ENCODE results near the gene ZP2. TPM values are rescaled to one million over a fixed set of nuclear protein-coding genes. Genes with fewer than 3 reads are reported as not detected.
"Not testable (repeated sequence)": the region's sequence is repeated elsewhere in the genome, so short reads cannot be mapped to it uniquely, and the experiment has no call there.

Gene ZP2
- total RNA-seq, 1 experiment from 2014 or later, result not detected

GRCh38 chr16:21179126-21179982 lies 32.0 kb downstream of the ZP2 start:
- Histone ChIP-seq H3K4me2 (no peak overlapping the region), H3K27me3 (ENCODE audit: insufficient read depth, low read depth) (no peaks in the 10 kb centered on the region), H4K20me1 (ENCODE audit: insufficient read depth) (no peaks in the 10 kb centered on the region), H3K4me1 (replicated peaks; ENCODE audit: insufficient read depth) (no peaks in the 10 kb centered on the region), H3F3A (ENCODE audit: insufficient read depth, low read depth) (peaks cover 4% of the 10 kb centered on the region; the same call in 1 of the 2 replicates), H3K27ac (no peak overlapping the region), H3K4me3 (no peak overlapping the region), H3K79me2 (ENCODE audit: low read depth) (no peaks in the 10 kb centered on the region), H3K9me3 (ENCODE audit: insufficient read depth, low read depth) (no peaks in the 10 kb centered on the region), H3K9me2 (ENCODE audit: insufficient read depth) (no peaks in the 10 kb centered on the region), H3K36me3 (ENCODE audit: low read depth) (peaks cover 43% of the 10 kb centered on the region; the same call in 1 of the 2 replicates), H2AFZ (no peak overlapping the region)
- ChIA-PET POLR2A (ENCODE audit: unreplicated experiment) (no interaction called here), CTCF (interaction anchor here (0.6 kb wide), 1 partner anchor 836 kb away, joined by 5 read pairs; no protein-coding TSS in a partner anchor)
- intact Hi-C loops (cut with micrococcal nuclease; ENCODE audit: unreplicated experiment), result no loop called here
- TF ChIP-seq EZH2 (IDR thresholded peaks at IDR 0.05; ENCODE audit: low read depth) (no peak), CTCF (conservative IDR thresholded peaks at IDR 0.05) (no peak)
- no peak for DNase-seq
- no TSS peak for BruUV-seq (replicated peaks)

GRCh38 chr16:21175397-21175796 lies 36.0 kb downstream of the ZP2 start:
- TF ChIP-seq CTCF (conservative IDR thresholded peaks at IDR 0.05) (no peak), EZH2 (IDR thresholded peaks at IDR 0.05; ENCODE audit: low read depth) (no peak)
- H3K4me3 ChIP-seq, result no peak overlapping the region
- no peaks in the 10 kb centered on the region for H3K9me3 ChIP-seq (ENCODE audit: insufficient read depth, low read depth)
- BruUV-seq (replicated peaks), result no TSS peak
- no peak overlapping the region for H3K4me2 ChIP-seq
- DNase-seq, result no peak
- no peaks in the 10 kb centered on the region for H3K27me3 ChIP-seq (ENCODE audit: insufficient read depth, low read depth)
- ChIA-PET POLR2A (ENCODE audit: unreplicated experiment) (no interaction called here), CTCF (no interaction called here)
- H4K20me1 ChIP-seq (ENCODE audit: insufficient read depth), result no peaks in the 10 kb centered on the region
- intact Hi-C loops (cut with micrococcal nuclease; ENCODE audit: unreplicated experiment), result no loop called here
- no peak overlapping the region for H3K27ac ChIP-seq
- peaks cover 42% of the 10 kb centered on the region for H3K36me3 ChIP-seq (ENCODE audit: low read depth)
- no peaks in the 10 kb centered on the region for H3K9me2 ChIP-seq (ENCODE audit: insufficient read depth)
- H3F3A ChIP-seq (ENCODE audit: insufficient read depth, low read depth), result no peaks in the 10 kb centered on the region
- no peaks in the 10 kb centered on the region for H3K4me1 ChIP-seq (replicated peaks; ENCODE audit: insufficient read depth)
- H3K79me2 ChIP-seq (ENCODE audit: low read depth), result no peaks in the 10 kb centered on the region
- no peak overlapping the region for H2AFZ ChIP-seq

- no TSS peak for BruUV-seq (replicated peaks)
- H4K20me1 ChIP-seq (ENCODE audit: insufficient read depth), result no peaks in the 10 kb centered on the region
Measured at GRCh38 chr16:21172650-21173049, 38.7 kb downstream of the ZP2 start.

GRCh38 chr16:21170116-21170515 lies 41.3 kb downstream of the ZP2 start:
- H3F3A ChIP-seq (ENCODE audit: insufficient read depth, low read depth); H3K9me2 ChIP-seq (ENCODE audit: insufficient read depth); H3K79me2 ChIP-seq (ENCODE audit: low read depth); intact Hi-C loops (cut with micrococcal nuclease; ENCODE audit: unreplicated experiment); H3K4me2 ChIP-seq; H3K9me3 ChIP-seq (ENCODE audit: insufficient read depth, low read depth); POLR2A ChIA-PET (ENCODE audit: unreplicated experiment); H4K20me1 ChIP-seq (ENCODE audit: insufficient read depth); CTCF ChIA-PET; DNase-seq; H2AFZ ChIP-seq; H3K27me3 ChIP-seq (ENCODE audit: insufficient read depth, low read depth); H3K27ac ChIP-seq; BruUV-seq (replicated peaks); H3K4me1 ChIP-seq (replicated peaks; ENCODE audit: insufficient read depth); H3K4me3 ChIP-seq: not testable (repeated sequence)
- H3K36me3 ChIP-seq (ENCODE audit: low read depth), result peaks cover 28% of the 10 kb centered on the region

More at GRCh38 chr16:21172650-21173049, 38.7 kb downstream of the ZP2 start:
- CTCF ChIA-PET, result no interaction called here
- no peak overlapping the region for H2AFZ ChIP-seq
- H3K9me3 ChIP-seq (ENCODE audit: insufficient read depth, low read depth), result no peaks in the 10 kb centered on the region
- no peak for DNase-seq
- no peaks in the 10 kb centered on the region for H3K27me3 ChIP-seq (ENCODE audit: insufficient read depth, low read depth)
- H3F3A ChIP-seq (ENCODE audit: insufficient read depth, low read depth), result no peaks in the 10 kb centered on the region; the same call in 1 of the 2 replicates
- no peaks in the 10 kb centered on the region for H3K4me1 ChIP-seq (replicated peaks; ENCODE audit: insufficient read depth)
- H3K27ac ChIP-seq, result no peak overlapping the region
- no peak overlapping the region for H3K4me3 ChIP-seq
- H3K36me3 ChIP-seq (ENCODE audit: low read depth), result peaks cover 34% of the 10 kb centered on the region
- H3K4me2 ChIP-seq, result no peak overlapping the region
- TF ChIP-seq EZH2 (IDR thresholded peaks at IDR 0.05; ENCODE audit: low read depth), result no peak
- intact Hi-C loops (cut with micrococcal nuclease; ENCODE audit: unreplicated experiment), result no loop called here
- H3K9me2 ChIP-seq (ENCODE audit: insufficient read depth), result no peaks in the 10 kb centered on the region
- H3K79me2 ChIP-seq (ENCODE audit: low read depth), result 0 out of 2 replicates have a peak, but pooled peaks cover 3% of the 10 kb centered on the region
- POLR2A ChIA-PET (ENCODE audit: unreplicated experiment), result interaction anchor here (0.6 kb wide), 1 partner anchor 138 kb away, joined by 3 read pairs; no protein-coding TSS in a partner anchor
